CD4-positive, alpha-beta T cell treated with Interleukin-17A for 1 hour (primary cell): Measurements from ENCODE around the gene PCDH9.

Experiments
- DNase-seq: peaks from one replicate; pipeline ENCODE4 v3.0.0-alpha.2; 2020

Gene PCDH9

GRCh38 chr13:67225252-67226159 lies 4.6 kb downstream of the PCDH9 start:
- no peak for DNase-seq

GRCh38 chr13:67224148-67224846 lies 5.8 kb downstream of the PCDH9 start:
- peak; percentile 51 for DNase-seq

GRCh38 chr13:67223742-67224141 lies 6.4 kb downstream of the PCDH9 start:
- DNase-seq, result no peak

- no peak for DNase-seq
Measured at GRCh38 chr13:67223024-67223423, 7.1 kb downstream of the PCDH9 start.

GRCh38 chr13:67221630-67222226 lies 8.4 kb downstream of the PCDH9 start:
- DNase-seq, result no peak

GRCh38 chr13:67219113-67219512 lies 11.0 kb downstream of the PCDH9 start:
- DNase-seq, result no peak

GRCh38 chr13:67217880-67218279 lies 12.3 kb downstream of the PCDH9 start:
- no peak for DNase-seq

GRCh38 chr13:67216864-67217263 lies 13.3 kb downstream of the PCDH9 start:
- DNase-seq, result no peak

GRCh38 chr13:67210208-67210607 lies 19.9 kb downstream of the PCDH9 start:
- no peak for DNase-seq

- no peak for DNase-seq
Measured at GRCh38 chr13:67208552-67208951, 21.6 kb downstream of the PCDH9 start.

- no peak for DNase-seq
Measured at GRCh38 chr13:67204764-67205163, 25.4 kb downstream of the PCDH9 start.

GRCh38 chr13:67200605-67201004 lies 29.5 kb downstream of the PCDH9 start:
- DNase-seq, result no peak

- DNase-seq, result no peak
Measured at GRCh38 chr13:67200183-67200582, 30.0 kb downstream of the PCDH9 start.

- DNase-seq, result no peak
Measured at GRCh38 chr13:67197704-67198103, 32.4 kb downstream of the PCDH9 start.

GRCh38 chr13:67193979-67194378 lies 36.2 kb downstream of the PCDH9 start:
- no peak for DNase-seq

GRCh38 chr13:67192751-67193150 lies 37.4 kb downstream of the PCDH9 start:
- no peak for DNase-seq

GRCh38 chr13:67186995-67187569 lies 43.1 kb downstream of the PCDH9 start:
- DNase-seq, result no peak

- DNase-seq, result no peak
Measured at GRCh38 chr13:67184247-67184646, 45.9 kb downstream of the PCDH9 start.

- no peak for DNase-seq
Measured at GRCh38 chr13:67183151-67183550, 47.0 kb downstream of the PCDH9 start.

- no peak for DNase-seq
Measured at GRCh38 chr13:67175836-67176459, 54.2 kb downstream of the PCDH9 start.

- DNase-seq, result no peak
Measured at GRCh38 chr13:67168384-67168783, 61.8 kb downstream of the PCDH9 start.

GRCh38 chr13:67167420-67167819 lies 62.7 kb downstream of the PCDH9 start:
- DNase-seq, result no peak

GRCh38 chr13:67161176-67161575 lies 69.0 kb downstream of the PCDH9 start:
- DNase-seq, result no peak
